ENCODE results near the gene CRTC2.

- TF ChIP-seq ZNF565 (CRISPR knock-in tag; conservative IDR thresholded peaks at IDR 0.05; ENCODE audit: low read depth) (no peak), PATZ1 (CRISPR knock-in tag; IDR thresholded peaks at IDR 0.05; ENCODE audit: borderline replicate concordance) (no peak), ZFP3 (CRISPR knock-in tag; IDR thresholded peaks at IDR 0.05) (no peak), TCF4 (CRISPR knock-in tag; IDR thresholded peaks at IDR 0.05; ENCODE audit: borderline replicate concordance) (no peak), TOX (CRISPR knock-in tag; IDR thresholded peaks at IDR 0.05; ENCODE audit: borderline replicate concordance) (no peak), GLIS3 (CRISPR knock-in tag; IDR thresholded peaks at IDR 0.05) (no peak), CREB5 (CRISPR knock-in tag; IDR thresholded peaks at IDR 0.05; ENCODE audit: low read depth) (no peak), ZFP30 (CRISPR knock-in tag; IDR thresholded peaks at IDR 0.05) (no peak), BACH2 (CRISPR knock-in tag; IDR thresholded peaks at IDR 0.05; ENCODE audit: borderline replicate concordance) (no peak), RARB (CRISPR knock-in tag; IDR thresholded peaks at IDR 0.05) (no peak), ISL1 (CRISPR knock-in tag; IDR thresholded peaks at IDR 0.05) (no peak), ESRRG (CRISPR knock-in tag; IDR thresholded peaks at IDR 0.05) (no peak), ARNTL (CRISPR knock-in tag; IDR thresholded peaks at IDR 0.05; ENCODE audit: borderline replicate concordance, low read depth) (no peak), SNAI2 (CRISPR knock-in tag; IDR thresholded peaks at IDR 0.05) (no peak)
Observed at GRCh38 chr1:153921080-153921802, 37.2 kb downstream of the CRTC2 start.
